Ovary (tissue), 3 donors: ENCODE measurements around the gene UBE2C.

Experiments used
- EP300 ChIP-seq: sonication (generic); formaldehyde crosslinking; IDR thresholded peaks from one replicate; pipeline ENCODE4 v1.6.1; 2017; ENCODE audit warnings: antibody characterized with exemption
- TF ChIP-seq, protein P1 (sequence below), 3 donors: fragments of 450-650 bp in 2 of 3; fragments of 200-600 bp in 1 of 3; IDR thresholded peaks; one replicate each; pipeline versions ENCODE4 v1.5.1 to v1.8.0; 2016 to 2022; ENCODE audit warnings: antibody characterized with exemption in 3 of 3, mild to moderate bottlenecking in 1 of 3
- donor health status: DM: no; HTN: no; CAD: no.

DNA sequence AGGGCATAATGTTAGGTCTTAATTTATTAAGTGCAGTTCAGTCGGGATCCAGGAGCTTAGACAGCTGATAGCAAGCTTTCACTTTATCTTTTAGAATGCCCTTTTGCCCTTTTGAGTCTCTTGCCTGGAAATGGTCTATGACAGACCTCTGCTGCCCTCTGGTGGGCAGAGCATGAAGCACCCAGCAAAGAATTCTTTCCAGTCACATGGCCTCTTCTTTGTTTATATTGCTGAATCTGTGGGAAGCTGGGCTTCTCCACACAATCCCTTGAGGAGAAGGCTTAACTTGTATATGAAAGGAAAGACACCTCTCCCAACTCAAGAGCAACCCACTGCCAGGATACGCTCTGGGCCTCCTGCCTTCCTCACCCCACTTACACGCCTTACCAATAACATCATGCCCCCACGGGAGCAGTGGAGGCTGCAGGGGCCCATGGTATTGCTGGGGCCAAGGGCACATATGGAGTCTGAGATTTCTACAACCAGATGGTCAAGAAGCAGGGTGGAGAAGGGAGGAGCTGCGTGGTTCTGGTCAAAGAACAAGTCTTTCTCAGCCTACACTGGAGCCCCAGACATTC lies 41.2 kb upstream of the UBE2C start:
- TF ChIP-seq, protein P1, sequence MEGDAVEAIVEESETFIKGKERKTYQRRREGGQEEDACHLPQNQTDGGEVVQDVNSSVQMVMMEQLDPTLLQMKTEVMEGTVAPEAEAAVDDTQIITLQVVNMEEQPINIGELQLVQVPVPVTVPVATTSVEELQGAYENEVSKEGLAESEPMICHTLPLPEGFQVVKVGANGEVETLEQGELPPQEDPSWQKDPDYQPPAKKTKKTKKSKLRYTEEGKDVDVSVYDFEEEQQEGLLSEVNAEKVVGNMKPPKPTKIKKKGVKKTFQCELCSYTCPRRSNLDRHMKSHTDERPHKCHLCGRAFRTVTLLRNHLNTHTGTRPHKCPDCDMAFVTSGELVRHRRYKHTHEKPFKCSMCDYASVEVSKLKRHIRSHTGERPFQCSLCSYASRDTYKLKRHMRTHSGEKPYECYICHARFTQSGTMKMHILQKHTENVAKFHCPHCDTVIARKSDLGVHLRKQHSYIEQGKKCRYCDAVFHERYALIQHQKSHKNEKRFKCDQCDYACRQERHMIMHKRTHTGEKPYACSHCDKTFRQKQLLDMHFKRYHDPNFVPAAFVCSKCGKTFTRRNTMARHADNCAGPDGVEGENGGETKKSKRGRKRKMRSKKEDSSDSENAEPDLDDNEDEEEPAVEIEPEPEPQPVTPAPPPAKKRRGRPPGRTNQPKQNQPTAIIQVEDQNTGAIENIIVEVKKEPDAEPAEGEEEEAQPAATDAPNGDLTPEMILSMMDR (IDR thresholded peaks at IDR 0.05), result peak; percentile 83 to 91 (median 89)
- no peak for TF ChIP-seq EP300
